ENCODE measurements around the gene OTOG.

Gene OTOG

DNA sequence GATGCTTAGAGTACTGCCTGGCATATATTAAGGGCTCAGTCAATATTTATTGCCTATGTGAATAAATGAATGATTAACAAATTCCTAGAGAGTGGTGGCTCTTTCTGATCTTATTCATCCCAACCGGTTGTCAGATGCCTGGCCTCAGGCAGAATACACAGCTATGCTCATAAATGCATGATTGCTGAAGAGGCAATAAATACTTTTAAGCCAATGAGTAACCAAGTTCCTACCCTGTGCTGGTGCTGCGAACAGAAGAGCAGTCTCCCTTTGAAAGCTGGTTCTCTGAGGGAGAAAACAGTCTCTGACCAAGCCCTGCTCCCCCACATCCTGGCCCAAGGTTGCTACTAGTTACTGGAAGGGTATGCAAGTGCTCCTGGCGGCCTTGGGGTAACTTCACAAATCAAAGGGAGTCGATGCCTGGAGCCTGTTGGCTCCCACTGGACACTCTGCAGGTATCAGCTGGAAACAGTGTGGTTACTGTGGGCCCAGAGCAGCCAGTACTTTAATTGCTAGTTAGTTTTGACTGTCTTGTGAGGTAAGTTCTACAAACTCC, 5.7 kb upstream of the OTOG start:
- no peaks in the 10 kb centered on the region for H3K36me3 Mint-ChIP-seq (ENCODE audit: low read depth)
- H3K9me3 Mint-ChIP-seq, result no peaks in the 10 kb centered on the region
- no peaks in the 10 kb centered on the region for H3K4me1 Mint-ChIP-seq (ENCODE audit: low read depth)
- no peak overlapping the region for H3K27ac Mint-ChIP-seq
- H3K4me3 Mint-ChIP-seq, result no peak overlapping the region
- H3K27me3 Mint-ChIP-seq, result peaks cover 28% of the 10 kb centered on the region

DNA sequence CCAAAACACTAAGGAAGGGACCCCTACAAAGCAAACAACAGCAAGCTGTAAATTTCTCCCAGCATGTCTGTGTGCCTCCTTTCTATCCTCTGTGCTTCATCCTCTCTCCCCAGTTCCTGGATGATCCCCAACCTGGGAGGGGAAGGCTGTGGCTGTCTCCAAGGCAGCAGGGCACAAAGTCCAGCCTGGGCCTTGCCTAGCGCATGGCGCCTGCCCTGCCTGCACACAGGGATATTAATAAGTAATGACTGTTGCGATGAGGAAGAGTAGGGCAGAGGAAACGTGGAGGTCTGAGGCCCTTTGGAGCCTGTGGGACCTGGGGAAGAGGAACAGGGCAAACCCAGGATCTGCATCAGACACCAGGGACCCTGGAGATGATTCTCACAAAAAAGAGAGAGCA, 4.8 kb upstream of the OTOG start:
- H3K4me3 Mint-ChIP-seq, result no peak overlapping the region
- no peaks in the 10 kb centered on the region for H3K36me3 Mint-ChIP-seq (ENCODE audit: low read depth)
- H3K27ac Mint-ChIP-seq, result no peak overlapping the region
- H3K4me1 Mint-ChIP-seq (ENCODE audit: low read depth), result no peaks in the 10 kb centered on the region
- peaks cover 36% of the 10 kb centered on the region for H3K27me3 Mint-ChIP-seq
- H3K9me3 Mint-ChIP-seq, result no peaks in the 10 kb centered on the region

DNA sequence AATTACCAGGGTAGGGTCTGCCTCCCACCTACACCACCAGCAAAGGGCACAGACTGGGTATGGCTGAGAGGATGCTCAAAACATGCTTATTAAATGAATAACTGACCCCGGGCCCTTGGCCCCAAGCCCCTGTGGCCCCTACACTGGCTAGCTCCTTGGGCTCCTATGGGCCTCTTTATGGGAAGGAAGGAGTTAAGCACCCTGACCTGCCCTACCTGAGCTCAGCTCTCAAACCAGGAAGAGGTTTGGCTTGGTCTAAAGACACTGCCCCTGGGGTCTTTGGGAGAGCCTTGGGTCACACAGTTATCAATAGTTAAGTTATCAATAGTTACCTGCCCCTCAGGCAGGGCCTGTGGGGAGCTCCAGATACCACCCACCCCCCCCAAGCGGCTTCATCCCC, 4.0 kb upstream of the OTOG start:
- H3K27me3 Mint-ChIP-seq, result peaks cover 42% of the 10 kb centered on the region
- H3K4me3 Mint-ChIP-seq, result no peak overlapping the region
- no peaks in the 10 kb centered on the region for H3K9me3 Mint-ChIP-seq
- no peaks in the 10 kb centered on the region for H3K4me1 Mint-ChIP-seq (ENCODE audit: low read depth)
- no peak overlapping the region for H3K27ac Mint-ChIP-seq
- H3K36me3 Mint-ChIP-seq (ENCODE audit: low read depth), result no peaks in the 10 kb centered on the region

DNA sequence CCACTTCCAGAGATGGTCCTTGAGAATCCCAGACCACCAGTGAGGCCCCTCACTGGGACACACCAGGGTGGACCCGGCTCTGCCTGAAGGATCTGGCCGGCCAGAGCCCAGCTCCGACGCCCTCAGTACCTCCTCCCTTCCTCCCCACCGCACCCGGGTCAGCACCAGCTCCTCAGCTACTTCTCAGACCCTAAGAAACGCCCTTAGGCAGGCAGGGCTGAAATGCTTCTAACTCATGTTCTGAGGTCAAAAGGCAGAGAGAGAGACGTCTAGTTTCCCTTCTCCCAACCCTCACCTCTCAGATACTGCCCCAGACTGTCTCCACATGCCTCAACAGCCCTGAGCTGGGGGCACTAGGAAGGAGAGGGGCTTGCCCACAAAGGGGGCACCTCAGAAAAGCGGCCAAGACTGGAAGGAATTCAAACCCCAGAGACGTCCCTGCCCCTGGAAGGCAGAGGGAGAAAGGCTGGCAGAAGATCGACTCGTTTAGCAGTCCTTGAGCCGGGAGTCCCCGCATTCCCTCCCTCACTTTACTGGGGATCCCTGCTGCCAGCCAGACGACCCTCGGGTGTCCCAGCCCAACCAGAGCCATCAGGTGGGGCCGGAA, 3.4 kb upstream of the OTOG start:
- Mint-ChIP-seq H3K4me1 (ENCODE audit: low read depth) (no peaks in the 10 kb centered on the region), H3K27me3 (peaks cover 45% of the 10 kb centered on the region), H3K4me3 (no peak overlapping the region), H3K9me3 (no peaks in the 10 kb centered on the region), H3K27ac (no peak overlapping the region), H3K36me3 (ENCODE audit: low read depth) (no peaks in the 10 kb centered on the region)

DNA sequence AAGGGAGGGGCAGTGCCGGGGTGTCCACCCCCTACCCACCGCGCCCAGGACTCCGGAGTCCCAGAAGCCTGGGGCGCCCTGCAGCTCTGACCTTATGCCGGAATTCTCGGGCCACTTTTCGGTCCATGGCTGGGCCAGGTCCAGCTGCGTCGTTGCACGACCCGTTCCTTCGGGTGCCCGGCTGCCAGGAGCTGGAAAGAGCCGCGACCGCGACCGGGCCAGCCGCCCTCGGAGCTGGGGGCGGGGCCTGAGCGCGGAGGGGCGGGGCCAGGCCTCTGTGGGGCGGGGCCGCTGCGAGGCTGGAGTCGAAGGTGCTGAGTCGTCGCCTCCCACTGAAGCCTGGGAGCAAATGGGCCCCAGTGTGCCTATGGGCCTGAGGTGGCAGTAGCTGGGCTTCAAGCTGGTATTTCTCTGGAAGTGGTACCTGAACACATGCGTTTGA, 2.9 kb upstream of the OTOG start, which contains the start of gene USH1C:
Gene USH1C (minus strand): TSS at position 236 of the 442 bp plus-strand sequence. CDS start 109 bp downstream, at position 127.
- Mint-ChIP-seq H3K4me3 (no peak within 1 kb of the TSS), H3K4me1 (ENCODE audit: low read depth) (peaks cover 1% of the 10 kb centered on the region), H3K27ac (peak within 1 kb of the TSS; percentile 54), H3K36me3 (ENCODE audit: low read depth) (no peaks in the 10 kb centered on the region), H3K27me3 (peaks cover 47% of the 10 kb centered on the region), H3K9me3 (no peaks in the 10 kb centered on the region)

DNA sequence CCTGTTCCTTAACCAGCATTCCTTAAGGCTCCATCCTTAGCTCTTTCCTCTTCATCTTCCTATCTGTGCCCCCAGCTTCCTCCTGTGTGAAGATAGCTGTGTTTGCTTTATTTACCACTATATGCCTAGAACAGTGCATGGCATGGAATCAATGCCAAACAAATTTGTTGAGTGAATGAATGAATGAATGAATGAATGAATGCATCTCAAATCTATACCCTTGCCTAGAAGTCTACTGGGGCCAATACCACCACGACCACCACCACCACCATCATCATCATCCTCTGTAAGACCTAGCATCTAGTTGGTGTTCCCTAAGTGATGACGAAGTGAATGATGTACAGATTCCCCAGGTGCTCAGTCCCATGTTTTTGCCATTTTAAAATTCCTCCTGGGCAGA, 819 bp upstream of the OTOG start:
- H3K36me3 Mint-ChIP-seq (ENCODE audit: low read depth), result no peaks in the 10 kb centered on the region
- peaks cover 52% of the 10 kb centered on the region for H3K27me3 Mint-ChIP-seq
- peaks cover 11% of the 10 kb centered on the region for H3K4me1 Mint-ChIP-seq (ENCODE audit: low read depth)
- no peaks in the 10 kb centered on the region for H3K9me3 Mint-ChIP-seq
- no peak overlapping the region for H3K4me3 Mint-ChIP-seq
- no peak overlapping the region for H3K27ac Mint-ChIP-seq

DNA sequence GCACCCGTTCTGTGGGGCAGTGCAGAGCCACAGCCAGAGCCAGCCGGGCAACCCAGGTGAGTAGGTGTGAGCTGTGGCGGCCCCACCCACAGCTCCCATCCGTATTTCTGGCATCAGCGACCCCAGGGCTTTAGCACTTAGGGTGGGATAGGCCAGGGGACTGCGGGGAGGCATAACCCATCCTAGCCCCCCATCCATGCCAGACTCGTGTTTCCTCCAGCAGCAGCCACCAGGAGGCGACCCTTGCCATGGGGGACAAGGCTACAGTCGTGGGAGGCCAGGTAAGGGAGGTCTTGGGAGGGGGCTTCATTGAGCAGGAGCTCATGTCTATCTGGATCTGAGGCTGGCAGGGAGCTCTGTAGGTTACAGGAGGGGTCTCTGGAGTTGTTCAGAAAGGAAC, 873 bp downstream of the OTOG start:
- no peaks in the 10 kb centered on the region for H3K36me3 Mint-ChIP-seq (ENCODE audit: low read depth)
- no peak overlapping the region for H3K27ac Mint-ChIP-seq
- H3K27me3 Mint-ChIP-seq, result peaks cover 43% of the 10 kb centered on the region

DNA sequence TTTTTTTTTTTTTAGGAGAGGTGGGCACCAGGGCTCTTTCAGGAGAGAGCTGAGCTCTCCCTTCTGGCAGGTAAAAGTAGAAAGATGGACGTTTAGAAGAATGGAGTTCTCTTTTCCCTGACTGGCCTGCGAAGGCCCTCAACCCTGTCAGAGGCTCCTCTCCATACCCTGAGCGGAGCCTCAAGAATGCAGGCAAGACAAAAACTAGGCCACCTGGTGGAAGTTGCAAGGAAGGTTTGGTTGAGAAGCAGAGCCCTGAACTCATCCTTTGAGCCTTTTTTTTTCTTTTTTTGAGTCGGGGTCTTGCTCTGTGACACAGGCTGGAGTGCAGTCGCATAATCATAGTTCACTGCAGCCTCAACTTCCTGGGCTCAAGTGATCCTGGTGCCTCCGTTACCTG, 1.4 kb downstream of the OTOG start:
- Mint-ChIP-seq H3K9me3 (no peaks in the 10 kb centered on the region), H3K4me1 (ENCODE audit: low read depth) (peaks cover 11% of the 10 kb centered on the region)

More for the DNA sequence above, 873 bp downstream of the OTOG start:
- Mint-ChIP-seq H3K4me1 (ENCODE audit: low read depth) (peaks cover 11% of the 10 kb centered on the region), H3K4me3 (no peak overlapping the region), H3K9me3 (no peaks in the 10 kb centered on the region)

DNA sequence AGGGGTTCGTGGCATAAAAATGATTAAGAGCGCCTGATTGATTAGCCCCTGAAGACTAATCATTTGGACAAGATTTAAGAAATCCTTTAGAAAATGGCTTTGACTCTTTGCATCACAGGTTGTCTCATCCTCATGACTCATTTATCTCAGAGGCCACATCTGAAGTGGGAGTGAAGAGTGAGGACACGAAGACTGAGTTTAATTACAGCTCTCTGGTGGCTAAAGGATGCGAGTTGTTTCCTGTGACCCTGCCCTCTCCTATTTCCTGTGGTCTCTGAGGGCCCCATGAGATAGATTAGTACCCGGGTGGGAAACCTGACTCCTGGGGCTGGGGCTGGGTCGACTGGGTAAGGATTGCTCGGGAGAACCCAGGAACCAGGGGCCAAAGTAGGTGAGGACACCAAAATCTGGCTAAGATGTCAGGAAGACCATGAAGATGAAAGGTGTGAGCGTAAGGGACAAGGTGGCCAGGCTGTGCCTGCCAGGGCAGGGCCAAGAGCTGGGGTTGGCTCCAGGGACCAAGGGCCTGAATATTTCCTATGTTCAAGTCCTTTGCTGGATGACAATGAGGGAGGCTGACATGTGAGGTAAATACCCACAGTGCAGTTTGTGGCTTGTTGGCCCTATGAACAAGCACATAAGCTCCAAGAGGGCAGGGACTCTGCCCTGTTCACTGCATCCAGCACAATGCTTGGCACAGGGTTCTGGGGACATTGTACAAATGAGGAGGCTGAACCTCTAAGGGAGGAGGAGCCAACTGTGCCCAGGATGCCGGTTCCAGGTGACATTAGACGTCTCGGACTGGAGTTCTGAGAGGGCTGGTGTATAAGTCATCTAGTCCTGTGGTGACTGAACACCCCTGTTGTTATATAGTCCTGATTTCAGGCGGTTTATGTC, 3.6 kb downstream of the OTOG start:
- Mint-ChIP-seq H3K4me3 (no peak overlapping the region), H3K9me3 (no peaks in the 10 kb centered on the region), H3K27me3 (peaks cover 35% of the 10 kb centered on the region), H3K4me1 (ENCODE audit: low read depth) (peaks cover 11% of the 10 kb centered on the region), H3K36me3 (ENCODE audit: low read depth) (no peaks in the 10 kb centered on the region), H3K27ac (peak overlapping the region; percentile 49)

More for the DNA sequence above, 1.4 kb downstream of the OTOG start:
- no peak overlapping the region for H3K27ac Mint-ChIP-seq
- H3K27me3 Mint-ChIP-seq, result peaks cover 43% of the 10 kb centered on the region
- no peak overlapping the region for H3K4me3 Mint-ChIP-seq
- no peaks in the 10 kb centered on the region for H3K36me3 Mint-ChIP-seq (ENCODE audit: low read depth)

DNA sequence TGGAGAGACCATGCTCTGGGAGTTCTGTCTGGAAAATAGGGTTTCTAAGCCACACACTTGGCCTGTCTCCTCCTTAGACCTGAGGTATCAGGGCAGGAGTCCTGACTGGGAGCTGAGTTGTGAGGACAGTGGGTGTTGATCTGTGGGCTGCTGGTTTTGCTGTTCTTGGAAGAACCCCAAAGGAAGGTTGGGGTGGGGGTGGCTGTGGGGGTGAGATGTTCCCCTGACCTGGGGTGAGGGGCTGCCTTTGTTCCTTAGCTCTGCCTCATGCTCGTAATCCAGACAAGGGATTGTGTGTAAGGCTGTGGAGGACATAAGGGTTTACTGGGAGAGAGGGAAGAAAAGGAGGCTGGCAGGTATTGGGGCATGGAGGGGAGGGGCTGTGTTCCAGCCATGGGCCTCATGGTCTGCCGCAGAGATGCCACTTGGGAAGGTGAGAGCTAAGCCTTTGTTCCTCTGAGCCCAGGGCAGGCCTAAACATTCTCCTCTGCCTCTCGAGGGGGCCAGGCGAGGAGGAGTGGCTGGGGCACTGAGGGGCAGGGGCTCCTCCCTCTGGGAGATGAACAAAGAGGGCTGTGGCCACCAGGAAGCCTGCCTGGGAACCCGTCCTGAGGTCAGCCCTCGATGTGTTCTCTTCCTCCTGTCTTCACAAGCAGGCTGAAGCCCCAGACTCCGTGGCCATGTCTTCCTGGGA, 4.4 kb downstream of the OTOG start:
- peaks cover 11% of the 10 kb centered on the region for H3K4me1 Mint-ChIP-seq (ENCODE audit: low read depth)
- peaks cover 27% of the 10 kb centered on the region for H3K27me3 Mint-ChIP-seq
- H3K27ac Mint-ChIP-seq, result no peak overlapping the region
- no peaks in the 10 kb centered on the region for H3K36me3 Mint-ChIP-seq (ENCODE audit: low read depth)
- no peak overlapping the region for H3K4me3 Mint-ChIP-seq
- no peaks in the 10 kb centered on the region for H3K9me3 Mint-ChIP-seq

DNA sequence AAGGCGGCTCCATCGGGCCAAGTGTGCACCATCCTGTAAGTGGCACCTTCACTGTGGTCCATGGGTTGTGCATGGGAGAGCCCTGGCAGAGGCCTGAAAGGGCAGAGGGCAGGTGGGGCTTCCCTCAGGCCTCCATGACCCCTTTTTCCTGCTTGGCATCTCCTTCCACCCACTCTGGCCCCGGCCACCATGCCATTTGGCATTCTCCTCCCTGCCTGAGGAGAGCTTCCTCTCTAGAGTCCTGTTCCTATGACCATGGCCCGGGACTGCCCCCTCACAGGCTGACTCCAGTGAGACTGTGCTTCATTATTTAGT, 4.9 kb downstream of the OTOG start:
- H3K27ac Mint-ChIP-seq, result no peak overlapping the region
- peaks cover 11% of the 10 kb centered on the region for H3K4me1 Mint-ChIP-seq (ENCODE audit: low read depth)
- H3K36me3 Mint-ChIP-seq (ENCODE audit: low read depth), result no peaks in the 10 kb centered on the region
- peaks cover 23% of the 10 kb centered on the region for H3K27me3 Mint-ChIP-seq
- no peak overlapping the region for H3K4me3 Mint-ChIP-seq
- no peaks in the 10 kb centered on the region for H3K9me3 Mint-ChIP-seq

DNA sequence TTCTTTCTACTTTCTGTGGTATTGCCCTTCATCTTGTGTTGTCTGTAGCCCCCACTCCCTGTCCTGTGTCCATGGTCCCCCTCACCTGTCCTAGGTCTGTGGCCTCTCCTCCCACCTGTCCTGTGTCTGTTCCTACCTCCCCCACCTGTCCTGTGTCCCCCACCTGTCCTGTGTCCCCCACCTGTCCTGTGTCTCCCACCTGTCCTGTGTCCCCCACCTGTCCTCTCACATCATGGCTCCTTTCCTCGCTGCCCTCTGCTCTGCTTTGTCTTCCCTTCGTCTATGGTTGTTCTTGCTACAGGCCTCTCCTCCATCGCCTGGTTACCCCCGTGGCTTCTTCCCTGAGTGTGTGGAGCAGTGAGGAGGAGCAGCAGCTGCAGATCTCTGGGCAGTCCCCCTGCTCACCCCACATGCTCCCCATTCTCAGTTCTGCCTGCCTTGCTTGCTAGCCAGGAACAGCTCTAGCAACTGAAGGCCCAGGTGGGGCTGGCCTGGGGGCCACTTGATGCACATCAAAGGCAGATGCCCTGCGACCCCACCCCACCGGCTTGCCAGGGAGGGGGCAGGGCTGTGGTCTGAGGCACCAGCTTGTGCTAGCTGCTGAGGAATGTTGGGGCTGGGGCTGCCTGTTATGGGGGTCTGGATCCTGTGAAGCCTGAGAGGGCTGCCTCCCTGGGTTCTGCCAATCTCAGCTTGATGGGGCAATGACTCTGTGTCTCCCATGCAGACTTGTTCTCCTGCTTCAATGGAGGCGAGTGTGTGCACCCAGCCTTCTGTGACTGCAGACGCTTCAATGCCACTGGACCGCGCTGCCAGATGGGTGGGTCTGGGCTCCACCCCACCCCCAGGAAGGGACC, 5.6 kb downstream of the OTOG start:
- Mint-ChIP-seq H3K27ac (no peak overlapping the region), H3K9me3 (no peaks in the 10 kb centered on the region), H3K27me3 (peaks cover 17% of the 10 kb centered on the region), H3K4me3 (no peak overlapping the region), H3K4me1 (ENCODE audit: low read depth) (peaks cover 11% of the 10 kb centered on the region), H3K36me3 (ENCODE audit: low read depth) (no peaks in the 10 kb centered on the region)

DNA sequence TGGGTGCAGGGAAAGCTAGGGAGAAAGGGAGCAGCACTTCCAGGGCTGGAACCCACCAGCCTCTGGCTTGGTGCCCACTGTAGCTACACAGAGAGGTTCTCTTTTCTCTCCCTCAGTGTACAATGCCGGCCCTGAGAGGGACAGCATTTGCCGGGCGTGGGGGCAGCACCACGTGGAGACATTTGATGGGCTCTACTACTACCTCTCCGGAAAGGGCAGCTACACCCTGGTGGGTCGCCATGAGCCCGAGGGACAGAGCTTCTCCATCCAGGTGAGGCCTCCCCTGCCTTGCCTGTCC, 6.1 kb downstream of the OTOG start:
- Mint-ChIP-seq H3K36me3 (ENCODE audit: low read depth) (no peaks in the 10 kb centered on the region), H3K27ac (no peak overlapping the region), H3K9me3 (no peaks in the 10 kb centered on the region), H3K4me1 (ENCODE audit: low read depth) (peaks cover 11% of the 10 kb centered on the region), H3K4me3 (no peak overlapping the region), H3K27me3 (peaks cover 12% of the 10 kb centered on the region)

DNA sequence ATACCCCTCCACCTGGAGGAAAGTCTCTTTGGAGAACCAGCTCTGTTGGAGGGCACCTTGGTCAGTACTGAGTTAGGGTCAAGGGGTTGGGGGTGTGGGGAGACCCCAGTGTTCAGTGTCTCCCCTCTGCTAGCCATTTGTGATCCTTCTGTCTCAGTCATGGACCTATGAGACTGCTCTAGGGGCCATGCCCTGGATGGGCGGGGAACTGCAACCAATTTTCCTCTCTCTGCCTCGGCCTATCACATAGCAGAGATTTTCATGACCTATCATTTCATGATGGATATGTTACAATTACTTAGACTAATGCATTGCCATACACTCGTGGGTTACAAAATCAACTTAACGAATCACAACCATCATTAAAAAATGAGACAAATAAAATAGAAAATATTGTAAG, 7.4 kb downstream of the OTOG start:
- Mint-ChIP-seq H3K4me1 (ENCODE audit: low read depth) (peaks cover 6% of the 10 kb centered on the region), H3K4me3 (no peak overlapping the region), H3K9me3 (no peaks in the 10 kb centered on the region), H3K27ac (no peak overlapping the region), H3K27me3 (peaks cover 8% of the 10 kb centered on the region), H3K36me3 (ENCODE audit: low read depth) (no peaks in the 10 kb centered on the region)

All from stimulated activated naive CD8-positive, alpha-beta T cell treated with anti-CD3 and anti-CD28 coated beads, Interleukin-15, Interleukin-2, amounts not matched to agents 100 ng/mL and 50 ng/mL, for 24 hours (primary cell).